Hematopoietic multipotent progenitor cell treated with erythropoietin and hydrocortisone succinate and interleukin-3 and kit ligand, for 15 days (in vitro differentiated cells): ENCODE measurements around the gene PHF3.

Source experiments
- DNase-seq: peaks from one replicate; pipeline ENCODE4 v3.0.0-alpha.2; 2015; ENCODE audit warnings: low spot score

The PHF3 gene

GRCh38 chr6:63635588-63636517 lies at the start of gene PHF3:
Gene PHF3 (plus strand): TSS chr6:63635802. CDS start chr6:63646552, 10,750 bp downstream.
- peak; percentile 90 for DNase-seq

- DNase-seq = no peak
Measured at GRCh38 chr6:63589952-63590411, 45.6 kb upstream of the PHF3 start.

- no peak for DNase-seq
Measured at GRCh38 chr6:63592886-63593285, 42.7 kb upstream of the PHF3 start.

GRCh38 chr6:63597141-63598048 lies 38.2 kb upstream of the PHF3 start:
- DNase-seq = no peak

GRCh38 chr6:63598049-63599036 lies 37.3 kb upstream of the PHF3 start:
- peak; percentile 73 for DNase-seq

- no peak for DNase-seq
Measured at GRCh38 chr6:63599243-63599642, 36.4 kb upstream of the PHF3 start.

GRCh38 chr6:63600136-63600535 lies 35.5 kb upstream of the PHF3 start:
- DNase-seq = no peak

- no peak for DNase-seq
Measured at GRCh38 chr6:63609231-63609630, 26.4 kb upstream of the PHF3 start.

- no peak for DNase-seq
Measured at GRCh38 chr6:63610944-63611343, 24.7 kb upstream of the PHF3 start.

GRCh38 chr6:63611560-63611959 lies 24.0 kb upstream of the PHF3 start:
- no peak for DNase-seq

- DNase-seq = no peak
Measured at GRCh38 chr6:63615590-63615989, 20.0 kb upstream of the PHF3 start.

- no peak for DNase-seq
Measured at GRCh38 chr6:63624091-63624490, 11.5 kb upstream of the PHF3 start.

GRCh38 chr6:63630466-63630865 lies 5.1 kb upstream of the PHF3 start:
- no peak for DNase-seq

GRCh38 chr6:63634630-63635029 lies 972 bp upstream of the PHF3 start:
- DNase-seq = no peak

GRCh38 chr6:63635215-63635587 lies 401 bp upstream of the PHF3 start:
- no peak for DNase-seq

GRCh38 chr6:63636518-63637021 lies 968 bp downstream of the PHF3 start:
- DNase-seq = peak; percentile 47

- DNase-seq = no peak
Measured at GRCh38 chr6:63637865-63638445, 2.4 kb downstream of the PHF3 start.

- DNase-seq = no peak
Measured at GRCh38 chr6:63640062-63640461, 4.5 kb downstream of the PHF3 start.

- DNase-seq = no peak
Measured at GRCh38 chr6:63643862-63644261, 8.3 kb downstream of the PHF3 start.

- DNase-seq = no peak
Measured at GRCh38 chr6:63644668-63645326, 9.2 kb downstream of the PHF3 start.
